ENCODE results near the gene KRT81. TPM values are rescaled to one million over a fixed set of nuclear protein-coding genes. Genes with fewer than 3 reads are reported as not detected.

Gene KRT81
- total RNA-seq, 1 donor from 2014 or later = 0.83 TPM

DNA sequence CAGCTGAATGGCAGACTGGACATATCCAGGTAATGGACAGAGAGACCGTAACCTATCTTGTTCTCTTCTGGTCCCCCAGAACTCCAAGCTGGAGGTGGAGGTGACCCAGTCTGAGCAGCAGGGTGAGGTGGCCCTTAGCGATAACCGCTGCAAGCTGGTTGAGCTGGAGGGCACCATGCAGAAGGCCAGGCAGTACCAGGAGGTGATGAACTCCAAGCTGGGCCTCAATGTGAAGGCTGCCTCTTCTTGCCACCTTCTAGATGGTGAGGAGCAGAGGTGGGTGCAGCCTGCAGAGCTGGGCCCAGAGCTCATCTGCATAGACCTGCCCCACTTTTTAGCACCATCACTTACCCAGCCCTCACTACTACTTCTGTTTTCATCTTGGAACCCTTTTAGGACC is 24.1 kb downstream of the KRT81 start:
- Mint-ChIP-seq H3K9me3 (ENCODE audit: unreplicated experiment) (no peaks in the 10 kb centered on the region), H3K27me3 (ENCODE audit: unreplicated experiment) (peaks cover 9% of the 10 kb centered on the region), H3K27ac (ENCODE audit: unreplicated experiment) (no peak overlapping the region), H3K36me3 (ENCODE audit: unreplicated experiment) (no peaks in the 10 kb centered on the region), H3K4me1 (ENCODE audit: unreplicated experiment) (peaks cover 7% of the 10 kb centered on the region), H3K4me3 (ENCODE audit: unreplicated experiment) (no peak overlapping the region)
- no peak for DNase-seq (ENCODE audit: extremely low spot score, unreplicated experiment)
- TF ChIP-seq, protein P1, sequence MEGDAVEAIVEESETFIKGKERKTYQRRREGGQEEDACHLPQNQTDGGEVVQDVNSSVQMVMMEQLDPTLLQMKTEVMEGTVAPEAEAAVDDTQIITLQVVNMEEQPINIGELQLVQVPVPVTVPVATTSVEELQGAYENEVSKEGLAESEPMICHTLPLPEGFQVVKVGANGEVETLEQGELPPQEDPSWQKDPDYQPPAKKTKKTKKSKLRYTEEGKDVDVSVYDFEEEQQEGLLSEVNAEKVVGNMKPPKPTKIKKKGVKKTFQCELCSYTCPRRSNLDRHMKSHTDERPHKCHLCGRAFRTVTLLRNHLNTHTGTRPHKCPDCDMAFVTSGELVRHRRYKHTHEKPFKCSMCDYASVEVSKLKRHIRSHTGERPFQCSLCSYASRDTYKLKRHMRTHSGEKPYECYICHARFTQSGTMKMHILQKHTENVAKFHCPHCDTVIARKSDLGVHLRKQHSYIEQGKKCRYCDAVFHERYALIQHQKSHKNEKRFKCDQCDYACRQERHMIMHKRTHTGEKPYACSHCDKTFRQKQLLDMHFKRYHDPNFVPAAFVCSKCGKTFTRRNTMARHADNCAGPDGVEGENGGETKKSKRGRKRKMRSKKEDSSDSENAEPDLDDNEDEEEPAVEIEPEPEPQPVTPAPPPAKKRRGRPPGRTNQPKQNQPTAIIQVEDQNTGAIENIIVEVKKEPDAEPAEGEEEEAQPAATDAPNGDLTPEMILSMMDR (IDR thresholded peaks at IDR 0.05) = no peak

DNA sequence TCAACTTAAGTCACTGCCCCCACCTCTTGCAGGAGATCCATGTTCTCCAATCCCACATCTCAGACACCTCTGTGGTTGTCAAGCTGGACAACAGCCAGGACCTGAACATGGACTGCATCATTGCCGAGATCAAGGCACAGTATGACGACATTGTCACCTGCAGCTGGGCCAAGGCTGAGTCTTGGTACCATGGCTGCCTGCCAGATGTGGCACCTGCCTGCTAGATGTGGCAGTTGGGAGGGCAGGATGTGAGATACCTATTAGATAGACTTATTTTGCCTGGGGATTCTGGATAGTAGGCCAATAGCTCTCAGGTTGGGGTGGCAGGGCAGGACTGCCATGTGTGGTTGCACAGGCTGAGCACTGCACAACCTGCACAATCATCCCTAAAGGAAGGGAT is 24.8 kb downstream of the KRT81 start:
- Mint-ChIP-seq H3K36me3 (ENCODE audit: unreplicated experiment) (no peaks in the 10 kb centered on the region), H3K9me3 (ENCODE audit: unreplicated experiment) (no peaks in the 10 kb centered on the region), H3K4me3 (ENCODE audit: unreplicated experiment) (no peak overlapping the region), H3K27me3 (ENCODE audit: unreplicated experiment) (peaks cover 4% of the 10 kb centered on the region), H3K4me1 (ENCODE audit: unreplicated experiment) (peaks cover 12% of the 10 kb centered on the region), H3K27ac (ENCODE audit: unreplicated experiment) (no peak overlapping the region)
- no peak for DNase-seq (ENCODE audit: extremely low spot score, unreplicated experiment)
- TF ChIP-seq, protein P1 (IDR thresholded peaks at IDR 0.05) = no peak

DNA sequence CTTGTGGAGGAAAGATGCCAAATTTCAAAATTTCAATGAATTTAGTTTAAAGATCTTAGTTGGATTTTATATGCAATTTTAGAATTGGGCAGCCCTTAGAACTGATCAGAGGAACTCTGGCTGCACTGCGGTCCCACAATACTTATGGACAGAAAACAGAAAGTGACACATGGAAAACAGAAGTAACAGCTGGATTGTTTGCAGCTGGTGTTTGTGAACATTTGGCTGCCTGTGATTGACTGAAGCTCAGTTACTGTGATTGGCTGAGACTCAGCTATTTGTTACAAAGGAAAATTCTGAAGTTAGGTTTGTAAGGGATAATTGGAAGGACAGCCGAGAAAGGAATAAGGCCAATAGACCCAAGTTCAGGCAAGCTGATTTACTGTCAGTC is 26.9 kb downstream of the KRT81 start:
- peaks cover 33% of the 10 kb centered on the region for H3K4me1 Mint-ChIP-seq (ENCODE audit: unreplicated experiment)
- H3K36me3 Mint-ChIP-seq (ENCODE audit: unreplicated experiment) = no peaks in the 10 kb centered on the region
- H3K4me3 Mint-ChIP-seq (ENCODE audit: unreplicated experiment) = no peak overlapping the region
- TF ChIP-seq, protein P1 (IDR thresholded peaks at IDR 0.05) = no peak
- no peaks in the 10 kb centered on the region for H3K27me3 Mint-ChIP-seq (ENCODE audit: unreplicated experiment)
- H3K9me3 Mint-ChIP-seq (ENCODE audit: unreplicated experiment) = no peaks in the 10 kb centered on the region
- H3K27ac Mint-ChIP-seq (ENCODE audit: unreplicated experiment) = no peak overlapping the region
- no peak for DNase-seq (ENCODE audit: extremely low spot score, unreplicated experiment)

DNA sequence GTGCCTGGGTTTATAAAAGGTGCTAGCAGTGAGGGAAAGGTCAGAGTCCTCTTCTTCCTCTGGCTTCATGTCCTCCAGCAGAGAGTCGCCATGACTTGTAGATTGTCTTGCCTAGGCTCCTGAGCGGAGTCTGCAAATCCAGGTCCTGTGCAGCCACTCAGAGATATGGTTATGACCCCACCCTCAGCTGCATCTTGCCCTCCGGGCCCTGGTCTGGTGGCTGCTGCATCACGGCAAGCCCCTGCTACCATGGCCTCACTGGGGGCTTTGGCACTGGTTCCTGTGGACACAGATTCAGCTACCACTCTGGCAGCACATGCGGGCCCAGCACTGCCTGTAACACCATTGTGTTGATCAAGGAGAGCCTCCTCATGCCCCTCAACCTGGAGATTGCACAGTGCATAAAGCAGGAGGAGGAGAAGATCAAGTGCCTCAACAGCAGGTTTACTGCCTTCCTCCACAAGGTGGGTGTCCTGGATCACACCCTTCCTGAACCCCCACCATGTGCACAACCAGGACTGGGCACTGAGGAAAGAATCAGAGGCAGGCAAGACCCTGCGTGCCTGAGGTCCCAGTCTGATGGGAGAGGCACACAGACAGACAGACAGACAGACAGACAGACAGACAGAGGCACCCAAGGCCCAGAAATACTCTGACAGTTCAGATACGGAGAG is 27.4 kb downstream of the KRT81 start:
- no peak for DNase-seq (ENCODE audit: extremely low spot score, unreplicated experiment)
- H3K9me3 Mint-ChIP-seq (ENCODE audit: unreplicated experiment) = no peaks in the 10 kb centered on the region
- TF ChIP-seq, protein P1 (IDR thresholded peaks at IDR 0.05) = no peak
- no peaks in the 10 kb centered on the region for H3K36me3 Mint-ChIP-seq (ENCODE audit: unreplicated experiment)
- no peak overlapping the region for H3K27ac Mint-ChIP-seq (ENCODE audit: unreplicated experiment)
- H3K4me1 Mint-ChIP-seq (ENCODE audit: unreplicated experiment) = peaks cover 33% of the 10 kb centered on the region
- no peak overlapping the region for H3K4me3 Mint-ChIP-seq (ENCODE audit: unreplicated experiment)
- no peaks in the 10 kb centered on the region for H3K27me3 Mint-ChIP-seq (ENCODE audit: unreplicated experiment)

DNA sequence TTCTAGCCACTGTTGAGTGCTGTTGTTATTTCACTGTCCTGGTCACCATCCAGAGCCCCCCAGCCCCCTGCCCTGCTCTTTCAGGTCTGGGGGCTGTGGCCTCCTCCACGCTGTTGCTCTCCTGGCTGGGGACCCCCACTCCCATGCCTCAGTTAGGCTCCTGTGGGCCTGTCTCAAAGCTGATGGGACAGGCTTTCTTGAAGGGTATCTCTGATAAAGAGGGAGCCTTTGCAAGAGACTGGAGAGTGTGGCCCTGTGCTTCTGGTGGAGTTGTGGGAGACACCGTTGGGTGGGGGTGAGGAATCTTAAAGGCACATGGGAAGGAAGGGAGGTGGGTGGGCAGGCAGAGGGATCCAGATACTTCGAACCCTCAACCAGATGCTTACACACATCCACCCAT is 29.0 kb downstream of the KRT81 start:
- Mint-ChIP-seq H3K27ac (ENCODE audit: unreplicated experiment) (no peak overlapping the region), H3K4me1 (ENCODE audit: unreplicated experiment) (peaks cover 26% of the 10 kb centered on the region), H3K27me3 (ENCODE audit: unreplicated experiment) (no peaks in the 10 kb centered on the region), H3K9me3 (ENCODE audit: unreplicated experiment) (no peaks in the 10 kb centered on the region), H3K36me3 (ENCODE audit: unreplicated experiment) (no peaks in the 10 kb centered on the region), H3K4me3 (ENCODE audit: unreplicated experiment) (no peak overlapping the region)
- DNase-seq (ENCODE audit: extremely low spot score, unreplicated experiment) = no peak
- TF ChIP-seq, protein P1 (IDR thresholded peaks at IDR 0.05) = no peak

Data from osteocyte (in vitro differentiated cells).